GM23248 (cell line): ENCODE data around the gene MYO16. TPM values are rescaled to one million over a fixed set of nuclear protein-coding genes. Genes with fewer than 3 reads are reported as not detected.

Experiments used
- DNase-seq: peaks from one replicate; pipeline ENCODE4 v3.0.0-alpha.2; 2015
- H2AFZ ChIP-seq: fragments of 200-600 bp; sonication (generic); 2 replicates; pipeline ENCODE4 v1.6.1; 2016; ENCODE audit warnings: antibody characterized with exemption
- H3F3A ChIP-seq: fragments of 200-600 bp; sonication (generic); 2 replicates; pipeline ENCODE4 v1.6.1; 2016; ENCODE audit warnings: mild to moderate bottlenecking, antibody characterized with exemption, mixed run types; ENCODE audit not compliant: insufficient read depth
- H3K27ac ChIP-seq: fragments of 200-600 bp; sonication (generic); 2 replicates; pipeline ENCODE4 v1.5.1; 2016; ENCODE audit warnings: mild to moderate bottlenecking
- H3K27me3 ChIP-seq: fragments of 200-600 bp; sonication (generic); replicated peaks from 2 replicates; pipeline ENCODE4 v1.6.1; 2016; ENCODE audit warnings: mild to moderate bottlenecking; ENCODE audit not compliant: insufficient read depth
- H3K36me3 ChIP-seq: fragments of 200-600 bp; sonication (generic); 2 replicates; pipeline ENCODE4 v1.6.1; 2016; ENCODE audit warnings: low read depth, mild to moderate bottlenecking
- H3K4me1 ChIP-seq: fragments of 200-600 bp; sonication (generic); 2 replicates; pipeline ENCODE4 v1.6.1; 2016; ENCODE audit warnings: mild to moderate bottlenecking; ENCODE audit not compliant: insufficient read depth
- H3K4me2 ChIP-seq: fragments of 200-600 bp; sonication (generic); one replicate; pipeline ENCODE4 v1.6.1; 2016; ENCODE audit warnings: mild to moderate bottlenecking; ENCODE audit not compliant: unreplicated experiment
- H3K4me3 ChIP-seq: fragments of 200-600 bp; sonication (generic); 2 replicates; pipeline ENCODE4 v1.5.1; 2016; ENCODE audit warnings: mild to moderate bottlenecking
- H3K79me2 ChIP-seq: fragments of 200-600 bp; sonication (generic); 2 replicates; pipeline ENCODE4 v1.6.1; 2016; ENCODE audit warnings: mild to moderate bottlenecking; ENCODE audit not compliant: insufficient read depth
- H3K9ac ChIP-seq: fragments of 200-600 bp; sonication (generic); 2 replicates; pipeline ENCODE4 v1.6.1; 2016; ENCODE audit warnings: mild to moderate bottlenecking
- H3K9me2 ChIP-seq: fragments of 200-600 bp; sonication (generic); 2 replicates; pipeline ENCODE4 v1.6.1; 2016; ENCODE audit warnings: mixed run types, mild to moderate bottlenecking, moderate library complexity; ENCODE audit not compliant: insufficient read depth
- H3K9me3 ChIP-seq: fragments of 200-600 bp; sonication (generic); one replicate; pipeline ENCODE4 v1.6.1; 2017; ENCODE audit warnings: low read depth
- H4K20me1 ChIP-seq: fragments of 200-600 bp; sonication (generic); 2 replicates; pipeline ENCODE4 v1.6.0; 2016; ENCODE audit not compliant: insufficient read depth
- EZH2 ChIP-seq: fragments of 200-600 bp; sonication (generic); IDR thresholded peaks from 2 replicates; pipeline ENCODE4 v1.6.1; 2018; ENCODE audit warnings: antibody characterized with exemption, mild to moderate bottlenecking; ENCODE audit not compliant: insufficient read depth, poor library complexity, severe bottlenecking
- EZH2phosphoT487 ChIP-seq: fragments of 200-600 bp; sonication (generic); IDR thresholded peaks from 2 replicates; pipeline ENCODE4 v1.6.1; 2018; ENCODE audit warnings: antibody characterized with exemption, moderate library complexity, mild to moderate bottlenecking, low read depth; ENCODE audit not compliant: insufficient read depth
- WGBS, 2 experiments: methylation state at CpG; one replicate each; pipeline ENCODE4 v1.1.6; 2015 to 2017; ENCODE audit warnings: low lambda C conversion rate in 2 of 2, low coverage in 1 of 2; ENCODE audit errors: missing lambda C conversion rate in 2 of 2; 5-methylcytosine and 5-hydroxymethylcytosine counted together
- in situ Hi-C: fragments of 300-500 bp; cut with MboI; formaldehyde crosslinking; loops from 2 replicates; pipeline ENCODE4 v1.15.0; 2020
- polyA plus RNA-seq: library from polyadenylated mRNA; unstranded; fragments of >200 nt; fragmentation: Nextera tagmentation; extraction: Ambion mirVana; gene quantifications from 2 replicates; pipeline ENCODE4 v1.2.1, GENCODE V29; 2016
- total RNA-seq: library from RNA; depleted of rRNA; stranded (reverse); fragments of >200 nt; shearing (Covaris generic); gene quantifications from 2 replicates; pipeline ENCODE4 v1.2.3, GENCODE V29; 2014

MYO16 gene
- total and polyA plus RNA-seq, 2 experiments from 2014 or later = not detected

- H3F3A ChIP-seq = no peaks in the 10 kb centered on the region
- H4K20me1 ChIP-seq = no peaks in the 10 kb centered on the region
- 17 to 19% methylated on average over 14 of the region's 14 CpGs for WGBS, 2 experiments
Observed at GRCh38 chr13:108787700-108788414, 158.4 kb downstream of the MYO16 start.

GRCh38 chr13:108789476-108789875, 160.1 kb downstream of the MYO16 start:
- Histone ChIP-seq H3K36me3 (no peaks in the 10 kb centered on the region), H3F3A (no peaks in the 10 kb centered on the region), H3K27ac (no peak overlapping the region), H2AFZ (no peak overlapping the region), H3K79me2 (no peaks in the 10 kb centered on the region), H3K9me2 (no peaks in the 10 kb centered on the region), H3K9ac (no peak overlapping the region), H4K20me1 (no peaks in the 10 kb centered on the region), H3K27me3 (no peaks in the 10 kb centered on the region), H3K4me2 (no peak overlapping the region), H3K4me1 (no peaks in the 10 kb centered on the region), H3K9me3 (no peaks in the 10 kb centered on the region), H3K4me3 (no peak overlapping the region)
- in situ Hi-C loops = no loop called here
- DNase-seq = no peak
- TF ChIP-seq EZH2 = no peak
- TF ChIP-seq EZH2phosphoT487 = no peak
- WGBS, 2 experiments = 41 to 42% methylated on average over 2 of the region's 2 CpGs

More at GRCh38 chr13:108787700-108788414, 158.4 kb downstream of the MYO16 start:
- Histone ChIP-seq H3K36me3 (no peaks in the 10 kb centered on the region), H3K9me3 (no peaks in the 10 kb centered on the region), H3K79me2 (no peaks in the 10 kb centered on the region), H3K27ac (no peak overlapping the region), H3K4me1 (no peaks in the 10 kb centered on the region), H3K27me3 (no peaks in the 10 kb centered on the region), H3K4me3 (no peak overlapping the region), H3K9ac (no peak overlapping the region), H3K9me2 (no peaks in the 10 kb centered on the region), H3K4me2 (no peak overlapping the region), H2AFZ (no peak overlapping the region)
- TF ChIP-seq EZH2 (no peak), EZH2phosphoT487 (no peak)
- DNase-seq = no peak
- in situ Hi-C loops = no loop called here

- no peak for DNase-seq
- Histone ChIP-seq H3K27ac (no peak overlapping the region), H3K9me3 (no peaks in the 10 kb centered on the region)
Observed at GRCh38 chr13:108795841-108796240, 166.4 kb downstream of the MYO16 start.

GRCh38 chr13:108797354-108797753, 167.9 kb downstream of the MYO16 start:
- WGBS, 2 experiments = 31 to 38% methylated on average over 3 of the region's 3 CpGs
- no peaks in the 10 kb centered on the region for H3K79me2 ChIP-seq

More at GRCh38 chr13:108795841-108796240, 166.4 kb downstream of the MYO16 start:
- H3K4me2 ChIP-seq = no peak overlapping the region
- H3K4me1 ChIP-seq = no peaks in the 10 kb centered on the region
- in situ Hi-C loops = no loop called here
- H2AFZ ChIP-seq = no peak overlapping the region
- H3K27me3 ChIP-seq = no peaks in the 10 kb centered on the region
- H4K20me1 ChIP-seq = no peaks in the 10 kb centered on the region
- no peak overlapping the region for H3K4me3 ChIP-seq
- no peak overlapping the region for H3K9ac ChIP-seq
- TF ChIP-seq EZH2 (no peak), EZH2phosphoT487 (no peak)
- no peaks in the 10 kb centered on the region for H3K9me2 ChIP-seq
- no peaks in the 10 kb centered on the region for H3K79me2 ChIP-seq
- WGBS, 2 experiments = 0 to 3% methylated on average over 4 of the region's 4 CpGs
- no peaks in the 10 kb centered on the region for H3K36me3 ChIP-seq
- H3F3A ChIP-seq = no peaks in the 10 kb centered on the region

More at GRCh38 chr13:108797354-108797753, 167.9 kb downstream of the MYO16 start:
- H3K4me1 ChIP-seq = no peaks in the 10 kb centered on the region
- no peak for DNase-seq
- no peaks in the 10 kb centered on the region for H3K9me3 ChIP-seq
- no peak overlapping the region for H3K27ac ChIP-seq
- no peak for TF ChIP-seq EZH2phosphoT487
- TF ChIP-seq EZH2 = no peak
- H2AFZ ChIP-seq = no peak overlapping the region
- no peaks in the 10 kb centered on the region for H3K36me3 ChIP-seq
- no peaks in the 10 kb centered on the region for H3K27me3 ChIP-seq
- no peak overlapping the region for H3K4me3 ChIP-seq
- no peak overlapping the region for H3K9ac ChIP-seq
- no peaks in the 10 kb centered on the region for H4K20me1 ChIP-seq
- no peaks in the 10 kb centered on the region for H3F3A ChIP-seq
- in situ Hi-C loops = no loop called here
- no peaks in the 10 kb centered on the region for H3K9me2 ChIP-seq
- no peak overlapping the region for H3K4me2 ChIP-seq
